Measurements from ENCODE around the gene WIPF2. TPM values are rescaled to one million over a fixed set of nuclear protein-coding genes. Genes with fewer than 3 reads are reported as not detected.

Gene WIPF2
- total RNA-seq, 3 donors from 2014 or later (not counting 1 experiment from before 2014, with no cell fraction given) = 43.2 to 47.4 (median 43.9) TPM

- no peak for DNase-seq
- Mint-ChIP-seq H3K36me3 (no peaks in the 10 kb centered on the region), H3K4me3 (peak overlapping the region; percentile 17), H3K27ac (peak overlapping the region; percentile 99), H3K9me3 (no peaks in the 10 kb centered on the region), H3K27me3 (ENCODE audit: low read depth in 2 of 2) (no peaks in the 10 kb centered on the region), H3K4me1 (peaks cover 73 to 80% of the 10 kb centered on the region in 2 donors)
- Histone ChIP-seq H3K4me3 (ENCODE audit: low read length) (no peak overlapping the region), H3K27me3 (ENCODE audit: control insufficient read depth, insufficient read depth, low read length) (no peaks in the 10 kb centered on the region), H3K9me3 (ENCODE audit: control insufficient read depth, insufficient read depth, low read length) (no peaks in the 10 kb centered on the region), H3K36me3 (ENCODE audit: control insufficient read depth, insufficient read depth, low read length) (peaks cover 21% of the 10 kb centered on the region), H3K27ac (ENCODE audit: low read length) (peak overlapping the region; percentile 98), H3K4me1 (ENCODE audit: control insufficient read depth, insufficient read depth, low read length) (peaks cover 95% of the 10 kb centered on the region)
- no peak for ATAC-seq
- TF ChIP-seq, protein P1, sequence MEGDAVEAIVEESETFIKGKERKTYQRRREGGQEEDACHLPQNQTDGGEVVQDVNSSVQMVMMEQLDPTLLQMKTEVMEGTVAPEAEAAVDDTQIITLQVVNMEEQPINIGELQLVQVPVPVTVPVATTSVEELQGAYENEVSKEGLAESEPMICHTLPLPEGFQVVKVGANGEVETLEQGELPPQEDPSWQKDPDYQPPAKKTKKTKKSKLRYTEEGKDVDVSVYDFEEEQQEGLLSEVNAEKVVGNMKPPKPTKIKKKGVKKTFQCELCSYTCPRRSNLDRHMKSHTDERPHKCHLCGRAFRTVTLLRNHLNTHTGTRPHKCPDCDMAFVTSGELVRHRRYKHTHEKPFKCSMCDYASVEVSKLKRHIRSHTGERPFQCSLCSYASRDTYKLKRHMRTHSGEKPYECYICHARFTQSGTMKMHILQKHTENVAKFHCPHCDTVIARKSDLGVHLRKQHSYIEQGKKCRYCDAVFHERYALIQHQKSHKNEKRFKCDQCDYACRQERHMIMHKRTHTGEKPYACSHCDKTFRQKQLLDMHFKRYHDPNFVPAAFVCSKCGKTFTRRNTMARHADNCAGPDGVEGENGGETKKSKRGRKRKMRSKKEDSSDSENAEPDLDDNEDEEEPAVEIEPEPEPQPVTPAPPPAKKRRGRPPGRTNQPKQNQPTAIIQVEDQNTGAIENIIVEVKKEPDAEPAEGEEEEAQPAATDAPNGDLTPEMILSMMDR (IDR thresholded peaks at IDR 0.05) = no peak
- WGBS (ENCODE audit: insufficient coverage) = 43% methylated on average over 3 of the region's 3 CpGs
- intact Hi-C loops (cut with micrococcal nuclease) = no loop called here
Measured at GRCh38 chr17:40327735-40328385, 108.8 kb downstream of the WIPF2 start.

- ATAC-seq (no peak), DNase-seq (no peak)
- Mint-ChIP-seq H3K27ac (peak overlapping the region; percentile 99), H3K9me3 (no peaks in the 10 kb centered on the region), H3K36me3 (no peaks in the 10 kb centered on the region), H3K4me1 (peaks cover 68 to 76% of the 10 kb centered on the region in 2 donors), H3K4me3 (no peak overlapping the region), H3K27me3 (ENCODE audit: low read depth in 2 of 2) (no peaks in the 10 kb centered on the region)
- intact Hi-C loops (cut with micrococcal nuclease) = no loop called here
- WGBS (ENCODE audit: insufficient coverage) = 91% methylated on average over 1 of the region's 2 CpGs
- Histone ChIP-seq H3K27ac (ENCODE audit: low read length) (peak overlapping the region; percentile 98), H3K36me3 (ENCODE audit: control insufficient read depth, insufficient read depth, low read length) (peaks cover 21% of the 10 kb centered on the region), H3K4me3 (ENCODE audit: low read length) (no peak overlapping the region), H3K9me3 (ENCODE audit: control insufficient read depth, insufficient read depth, low read length) (no peaks in the 10 kb centered on the region), H3K27me3 (ENCODE audit: control insufficient read depth, insufficient read depth, low read length) (no peaks in the 10 kb centered on the region), H3K4me1 (ENCODE audit: control insufficient read depth, insufficient read depth, low read length) (peaks cover 94% of the 10 kb centered on the region)
- TF ChIP-seq, protein P1 (IDR thresholded peaks at IDR 0.05) = no peak
Measured at GRCh38 chr17:40328386-40328766, 109.3 kb downstream of the WIPF2 start.

- no peaks in the 10 kb centered on the region for H3K27me3 ChIP-seq (ENCODE audit: control insufficient read depth, insufficient read depth, low read length)
- Mint-ChIP-seq H3K36me3 (no peaks in the 10 kb centered on the region), H3K27me3 (ENCODE audit: low read depth in 2 of 2) (no peaks in the 10 kb centered on the region), H3K9me3 (no peaks in the 10 kb centered on the region), H3K27ac (peak overlapping the region; percentile 11 to 67), H3K4me1 (peaks cover 63 to 74% of the 10 kb centered on the region in 2 donors), H3K4me3 (peak overlapping the region; percentile 2)
- TF ChIP-seq, protein P1 (IDR thresholded peaks at IDR 0.05) = no peak
- ATAC-seq (peak in 2 of 3 donors; percentile 4 to 61), DNase-seq (peak; percentile 17 to 57)
- H3K27ac ChIP-seq (ENCODE audit: low read length) = peak overlapping the region; percentile 61
- no peak overlapping the region for H3K4me3 ChIP-seq (ENCODE audit: low read length)
- intact Hi-C loops (cut with micrococcal nuclease) = no loop called here
- 29% methylated on average over 10 of the region's 11 CpGs for WGBS (ENCODE audit: insufficient coverage)
- H3K9me3 ChIP-seq (ENCODE audit: control insufficient read depth, insufficient read depth, low read length) = no peaks in the 10 kb centered on the region
- peaks cover 94% of the 10 kb centered on the region for H3K4me1 ChIP-seq (ENCODE audit: control insufficient read depth, insufficient read depth, low read length)
- peaks cover 21% of the 10 kb centered on the region for H3K36me3 ChIP-seq (ENCODE audit: control insufficient read depth, insufficient read depth, low read length)
Measured at GRCh38 chr17:40329839-40330794, 111.0 kb downstream of the WIPF2 start.
